ENCODE data around the gene ARID5B. TPM values are rescaled to one million over a fixed set of nuclear protein-coding genes. Genes with fewer than 3 reads are reported as not detected.

The ARID5B gene
- total RNA-seq, 2 donors from 2014 or later, result 60.7 to 80.4 TPM

DNA sequence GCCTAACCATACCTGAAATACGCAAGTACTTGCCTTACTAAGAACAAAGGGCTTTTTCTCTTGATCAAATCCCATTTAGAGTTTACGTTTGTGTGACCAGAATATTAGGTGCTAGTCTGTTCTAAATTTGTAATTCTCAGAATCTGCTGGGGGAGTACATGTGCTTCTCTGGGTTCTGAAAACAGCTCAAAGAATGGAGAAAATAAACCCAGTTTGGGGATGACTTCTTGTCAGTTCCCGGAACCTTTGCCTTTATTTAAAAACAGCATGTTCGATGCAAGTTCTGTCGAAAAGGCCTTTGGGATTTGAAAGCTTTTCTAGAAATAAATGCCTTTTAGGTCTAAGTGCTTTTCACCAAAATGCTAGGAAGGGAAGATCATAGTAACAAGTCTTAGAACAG is 147.0 kb downstream of the ARID5B start:
- no peak for TF ChIP-seq CTCF (IDR thresholded peaks at IDR 0.05)
- ATAC-seq (ENCODE audit: insufficient number of reproducible peaks, low FRiP score, low read depth) (no peak), DNase-seq (ENCODE audit: low spot score) (no peak)
- H3K4me3 ChIP-seq, result peak overlapping the region; percentile 83
- peaks cover 14% of the 10 kb centered on the region for H3K36me3 ChIP-seq
- peak overlapping the region; percentile 92 to 96 for H3K27ac ChIP-seq
- H3K4me1 ChIP-seq (ENCODE audit: control insufficient read depth in 1 of 2, low read depth in 2 of 2), result peaks cover 62 to 74% of the 10 kb centered on the region in 2 donors
- H3K27me3 ChIP-seq (replicated peaks; ENCODE audit: insufficient read depth), result no peaks in the 10 kb centered on the region
- no peaks in the 10 kb centered on the region for H3K9me3 ChIP-seq

DNA sequence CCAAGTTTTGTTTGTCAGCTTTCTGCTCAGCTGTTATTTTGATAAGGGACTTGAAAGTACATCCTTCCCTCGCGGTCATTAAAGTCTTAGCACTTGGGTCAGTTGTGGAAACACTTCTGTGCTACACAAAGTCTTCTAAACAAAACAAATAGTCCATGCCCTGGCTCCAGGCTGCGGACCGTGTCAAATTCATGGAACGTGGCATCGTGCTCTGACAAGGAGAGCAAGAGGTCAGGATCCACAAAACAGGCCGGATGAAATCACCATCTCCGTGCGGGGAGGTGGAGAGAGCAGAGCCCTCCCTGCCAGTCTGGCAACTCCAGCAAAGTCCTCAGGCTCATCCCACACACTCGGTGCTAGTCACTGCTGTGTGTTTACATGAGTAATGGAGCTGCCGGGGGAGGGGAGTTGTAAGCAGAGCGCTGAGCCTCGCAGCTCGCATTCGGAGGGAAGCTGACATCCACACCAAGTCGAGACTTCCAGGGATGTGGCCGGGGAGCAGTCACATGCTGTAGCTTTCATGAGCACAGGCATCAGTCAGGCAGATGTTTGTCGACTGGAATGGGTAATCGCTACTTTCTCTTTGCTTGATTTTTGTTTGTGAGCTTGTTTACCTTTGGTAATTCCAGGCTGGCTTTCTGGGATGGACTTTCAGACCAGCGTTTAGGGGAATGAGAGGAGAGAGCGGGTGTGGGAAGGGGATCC is 147.6 kb downstream of the ARID5B start:
- H3K36me3 ChIP-seq, result peaks cover 14% of the 10 kb centered on the region

GRCh38 chr10:62049624-62050345 is 148.3 kb downstream of the ARID5B start:
- no peak for TF ChIP-seq CTCF (IDR thresholded peaks at IDR 0.05)
- Histone ChIP-seq H3K9me3 (no peaks in the 10 kb centered on the region), H3K4me1 (ENCODE audit: control insufficient read depth in 1 of 2, low read depth in 2 of 2) (peaks cover 71 to 77% of the 10 kb centered on the region in 2 donors), H3K27ac (peak overlapping the region; percentile 92 to 96), H3K27me3 (replicated peaks; ENCODE audit: insufficient read depth) (no peaks in the 10 kb centered on the region), H3K36me3 (peaks cover 14% of the 10 kb centered on the region), H3K4me3 (peak overlapping the region; percentile 83)
- DNase-seq (ENCODE audit: low spot score) (no peak), ATAC-seq (ENCODE audit: insufficient number of reproducible peaks, low FRiP score, low read depth) (no peak)

More for the DNA sequence above, 147.6 kb downstream of the ARID5B start:
- Histone ChIP-seq H3K4me3 (peak overlapping the region; percentile 83), H3K27ac (peak overlapping the region; percentile 92 to 96), H3K4me1 (ENCODE audit: control insufficient read depth in 1 of 2, low read depth in 2 of 2) (peaks cover 68 to 74% of the 10 kb centered on the region in 2 donors), H3K27me3 (replicated peaks; ENCODE audit: insufficient read depth) (no peaks in the 10 kb centered on the region), H3K9me3 (no peaks in the 10 kb centered on the region)
- ATAC-seq (ENCODE audit: insufficient number of reproducible peaks, low FRiP score, low read depth) (peak; percentile 80), DNase-seq (ENCODE audit: low spot score) (peak; percentile 91)
- no peak for TF ChIP-seq CTCF (IDR thresholded peaks at IDR 0.05)

DNA sequence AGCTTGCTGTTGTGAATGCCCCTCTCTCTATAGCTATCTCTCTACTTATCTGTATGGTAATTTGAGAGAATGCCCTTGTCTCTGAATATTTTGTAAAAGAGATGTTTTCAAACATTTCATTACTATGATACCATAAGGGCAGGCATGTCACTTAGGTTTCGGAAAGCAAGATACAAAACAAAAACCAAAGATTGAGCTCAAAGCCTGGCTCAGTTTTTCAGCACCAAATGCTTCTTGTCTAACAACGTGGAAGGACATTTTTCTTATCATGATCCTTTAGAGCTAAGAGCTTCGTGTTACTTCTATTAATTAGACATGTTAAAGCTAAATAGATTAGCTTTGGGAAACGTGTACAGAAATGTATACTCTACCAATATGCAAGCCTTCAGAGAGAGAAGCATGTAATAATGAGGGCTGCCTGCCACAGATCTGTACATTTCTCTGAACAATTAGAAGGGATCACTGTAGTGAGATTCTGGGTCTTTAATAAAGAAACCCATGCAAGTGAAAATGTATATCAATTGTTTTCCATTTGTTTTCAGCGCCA is 148.9 kb downstream of the ARID5B start:
- Histone ChIP-seq H3K9me3 (no peaks in the 10 kb centered on the region), H3K27me3 (replicated peaks; ENCODE audit: insufficient read depth) (no peaks in the 10 kb centered on the region), H3K36me3 (peaks cover 14% of the 10 kb centered on the region), H3K4me3 (peak overlapping the region; percentile 83), H3K27ac (peak overlapping the region; percentile 92 to 96), H3K4me1 (ENCODE audit: control insufficient read depth in 1 of 2, low read depth in 2 of 2) (peaks cover 68 to 77% of the 10 kb centered on the region in 2 donors)
- no peak for ATAC-seq (ENCODE audit: insufficient number of reproducible peaks, low FRiP score, low read depth)
- no peak for TF ChIP-seq CTCF (IDR thresholded peaks at IDR 0.05)
- no peak for DNase-seq (ENCODE audit: low spot score)

DNA sequence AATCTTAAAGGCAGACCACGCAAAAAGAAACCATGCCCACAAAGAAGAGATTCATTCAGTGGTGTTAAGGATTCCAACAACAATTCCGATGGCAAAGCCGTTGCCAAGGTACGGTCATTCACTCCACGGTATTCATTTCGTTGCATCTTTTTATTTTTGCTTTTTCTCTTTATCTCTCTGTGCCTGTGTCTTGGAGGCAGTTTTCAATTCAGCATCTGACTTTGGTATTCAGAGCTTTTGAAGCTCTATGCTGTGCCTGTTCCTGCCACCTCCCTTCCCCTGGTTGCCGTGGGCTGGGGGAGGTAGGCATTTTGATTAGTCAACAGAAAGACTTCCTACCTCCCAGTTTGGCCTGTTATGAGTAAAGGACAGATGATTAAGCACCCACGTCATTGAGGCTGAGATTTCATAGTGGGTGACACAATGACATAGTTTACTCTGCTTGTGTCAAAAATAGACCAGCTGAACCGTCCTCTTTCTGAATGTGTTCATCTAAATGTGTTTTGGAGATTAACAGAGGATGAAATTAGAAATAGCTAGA is 149.5 kb downstream of the ARID5B start:
- Histone ChIP-seq H3K4me1 (ENCODE audit: control insufficient read depth in 1 of 2, low read depth in 2 of 2) (peaks cover 67 to 77% of the 10 kb centered on the region in 2 donors), H3K4me3 (peak overlapping the region; percentile 83), H3K36me3 (peaks cover 14% of the 10 kb centered on the region), H3K9me3 (no peaks in the 10 kb centered on the region), H3K27ac (peak overlapping the region; percentile 92 to 96), H3K27me3 (replicated peaks; ENCODE audit: insufficient read depth) (no peaks in the 10 kb centered on the region)
- ATAC-seq (ENCODE audit: insufficient number of reproducible peaks, low FRiP score, low read depth), result peak; percentile 80
- no peak for TF ChIP-seq CTCF (IDR thresholded peaks at IDR 0.05)
- peak; percentile 73 for DNase-seq (ENCODE audit: low spot score)

All from thoracic aorta (tissue), 2 donors.